Measurements from ENCODE around the gene CHRND.

The CHRND gene

DNA sequence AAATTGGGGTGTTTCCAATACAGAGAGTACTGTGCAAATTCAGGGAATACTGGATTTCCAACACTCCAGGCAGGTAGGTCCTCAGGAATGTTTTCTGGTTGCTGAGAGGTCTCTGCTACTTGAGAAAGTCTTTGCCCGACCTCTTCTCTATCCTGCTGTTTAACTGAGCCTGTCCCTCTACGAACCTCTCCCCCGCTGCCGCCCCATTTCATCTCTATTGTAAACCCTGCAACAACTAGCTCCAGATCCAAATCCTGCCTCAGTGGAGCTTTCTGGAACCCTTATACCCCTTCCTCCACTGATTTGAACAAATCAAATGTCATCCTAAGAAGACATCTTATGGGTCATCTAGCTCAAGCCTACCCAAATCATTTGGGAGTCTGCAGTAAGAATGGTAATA is 25.8 kb downstream of the CHRND start:
- Histone ChIP-seq H3K9me3 (ENCODE audit: control insufficient read depth, insufficient read depth, low read depth, low read length) (no peaks in the 10 kb centered on the region), H3K4me1 (ENCODE audit: control insufficient read depth, insufficient read depth, low read length) (no peaks in the 10 kb centered on the region), H3K4me3 (ENCODE audit: low read depth, low read length) (no peak overlapping the region), H3K36me3 (ENCODE audit: control insufficient read depth in 2 of 2, insufficient read depth in 1 of 2, low read length in 2 of 2) (peaks cover 13 to 51% of the 10 kb centered on the region in 2 experiments; a peak in 2 of 3 replicates), H3K27ac (ENCODE audit: extremely low read depth, low read depth, low read length) (no peak overlapping the region)
- TF ChIP-seq, protein P1, sequence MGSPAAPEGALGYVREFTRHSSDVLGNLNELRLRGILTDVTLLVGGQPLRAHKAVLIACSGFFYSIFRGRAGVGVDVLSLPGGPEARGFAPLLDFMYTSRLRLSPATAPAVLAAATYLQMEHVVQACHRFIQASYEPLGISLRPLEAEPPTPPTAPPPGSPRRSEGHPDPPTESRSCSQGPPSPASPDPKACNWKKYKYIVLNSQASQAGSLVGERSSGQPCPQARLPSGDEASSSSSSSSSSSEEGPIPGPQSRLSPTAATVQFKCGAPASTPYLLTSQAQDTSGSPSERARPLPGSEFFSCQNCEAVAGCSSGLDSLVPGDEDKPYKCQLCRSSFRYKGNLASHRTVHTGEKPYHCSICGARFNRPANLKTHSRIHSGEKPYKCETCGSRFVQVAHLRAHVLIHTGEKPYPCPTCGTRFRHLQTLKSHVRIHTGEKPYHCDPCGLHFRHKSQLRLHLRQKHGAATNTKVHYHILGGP (tag by site-specific recombination; IDR thresholded peaks at IDR 0.05) = no peak
- TF ChIP-seq ZBTB21 (tag by site-specific recombination; IDR thresholded peaks at IDR 0.05) (no peak), ZNF19 (tag by site-specific recombination; IDR thresholded peaks at IDR 0.05; ENCODE audit: low read depth) (no peak)
- CTCF ChIA-PET = interaction anchor here (0.6 kb wide), 1 partner anchor 775 kb away, joined by 4 read pairs; no protein-coding TSS in a partner anchor
- POLR2A ChIA-PET = no interaction called here

DNA sequence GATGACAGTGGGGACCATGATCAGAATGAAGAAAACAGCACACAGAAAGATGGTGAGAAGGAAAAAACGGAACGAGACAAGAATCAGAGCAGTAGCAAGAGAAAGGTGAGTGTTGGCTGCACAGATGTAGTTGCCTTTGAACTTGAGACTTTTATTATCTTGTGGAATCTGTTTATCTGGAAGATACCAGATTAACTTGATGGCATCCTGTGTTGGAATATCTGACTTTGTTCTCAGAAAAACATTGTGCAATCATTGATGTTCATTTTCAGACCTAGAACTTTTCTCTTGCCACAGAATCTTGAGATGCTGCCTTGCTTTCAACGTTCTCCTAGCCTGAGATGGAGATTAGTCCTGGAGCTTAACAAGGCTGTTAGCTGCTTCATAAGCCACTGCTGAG is 30.5 kb downstream of the CHRND start:
- H3K36me3 ChIP-seq (ENCODE audit: control insufficient read depth in 2 of 2, insufficient read depth in 1 of 2, low read length in 2 of 2) = peaks cover 36 to 83% of the 10 kb centered on the region in 2 experiments
- ChIA-PET POLR2A (interaction anchor here (0.6 kb wide), 1 partner anchor 10 kb away, joined by 4 read pairs; no protein-coding TSS in a partner anchor), CTCF (no interaction called here)

More for the DNA sequence above, 30.5 kb downstream of the CHRND start:
- TF ChIP-seq ZNF585B (tag by site-specific recombination; IDR thresholded peaks at IDR 0.05) = no peak
- TF ChIP-seq, protein P2, sequence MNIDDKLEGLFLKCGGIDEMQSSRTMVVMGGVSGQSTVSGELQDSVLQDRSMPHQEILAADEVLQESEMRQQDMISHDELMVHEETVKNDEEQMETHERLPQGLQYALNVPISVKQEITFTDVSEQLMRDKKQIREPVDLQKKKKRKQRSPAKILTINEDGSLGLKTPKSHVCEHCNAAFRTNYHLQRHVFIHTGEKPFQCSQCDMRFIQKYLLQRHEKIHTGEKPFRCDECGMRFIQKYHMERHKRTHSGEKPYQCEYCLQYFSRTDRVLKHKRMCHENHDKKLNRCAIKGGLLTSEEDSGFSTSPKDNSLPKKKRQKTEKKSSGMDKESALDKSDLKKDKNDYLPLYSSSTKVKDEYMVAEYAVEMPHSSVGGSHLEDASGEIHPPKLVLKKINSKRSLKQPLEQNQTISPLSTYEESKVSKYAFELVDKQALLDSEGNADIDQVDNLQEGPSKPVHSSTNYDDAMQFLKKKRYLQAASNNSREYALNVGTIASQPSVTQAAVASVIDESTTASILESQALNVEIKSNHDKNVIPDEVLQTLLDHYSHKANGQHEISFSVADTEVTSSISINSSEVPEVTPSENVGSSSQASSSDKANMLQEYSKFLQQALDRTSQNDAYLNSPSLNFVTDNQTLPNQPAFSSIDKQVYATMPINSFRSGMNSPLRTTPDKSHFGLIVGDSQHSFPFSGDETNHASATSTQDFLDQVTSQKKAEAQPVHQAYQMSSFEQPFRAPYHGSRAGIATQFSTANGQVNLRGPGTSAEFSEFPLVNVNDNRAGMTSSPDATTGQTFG (tag by site-specific recombination; IDR thresholded peaks at IDR 0.05; ENCODE audit: borderline replicate concordance) = no peak
- no peak for TF ChIP-seq ZNF629 (tag by site-specific recombination; IDR thresholded peaks at IDR 0.05)
- TF ChIP-seq, protein P3, sequence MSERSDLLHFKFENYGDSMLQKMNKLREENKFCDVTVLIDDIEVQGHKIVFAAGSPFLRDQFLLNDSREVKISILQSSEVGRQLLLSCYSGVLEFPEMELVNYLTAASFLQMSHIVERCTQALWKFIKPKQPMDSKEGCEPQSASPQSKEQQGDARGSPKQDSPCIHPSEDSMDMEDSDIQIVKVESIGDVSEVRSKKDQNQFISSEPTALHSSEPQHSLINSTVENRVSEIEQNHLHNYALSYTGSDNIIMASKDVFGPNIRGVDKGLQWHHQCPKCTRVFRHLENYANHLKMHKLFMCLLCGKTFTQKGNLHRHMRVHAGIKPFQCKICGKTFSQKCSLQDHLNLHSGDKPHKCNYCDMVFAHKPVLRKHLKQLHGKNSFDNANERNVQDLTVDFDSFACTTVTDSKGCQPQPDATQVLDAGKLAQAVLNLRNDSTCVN (tag by site-specific recombination; optimal IDR thresholded peaks at IDR 0.05) = no peak
- no peak for TF ChIP-seq ZNF10 (tag by site-specific recombination; IDR thresholded peaks at IDR 0.05)
- no peak for TF ChIP-seq ZNF558 (tag by site-specific recombination; IDR thresholded peaks at IDR 0.05)
- no peak for TF ChIP-seq ZNF202 (tag by site-specific recombination; IDR thresholded peaks at IDR 0.05; ENCODE audit: borderline replicate concordance)
- TF ChIP-seq ZNF335 (tag by site-specific recombination; conservative IDR thresholded peaks at IDR 0.05) = no peak
- no peak for TF ChIP-seq ZNF292 (tag by site-specific recombination; IDR thresholded peaks at IDR 0.05; ENCODE audit: borderline replicate concordance, low read depth)
- no peak for TF ChIP-seq ZNF600 (tag by site-specific recombination; IDR thresholded peaks at IDR 0.05)
- TF ChIP-seq, protein P4, sequence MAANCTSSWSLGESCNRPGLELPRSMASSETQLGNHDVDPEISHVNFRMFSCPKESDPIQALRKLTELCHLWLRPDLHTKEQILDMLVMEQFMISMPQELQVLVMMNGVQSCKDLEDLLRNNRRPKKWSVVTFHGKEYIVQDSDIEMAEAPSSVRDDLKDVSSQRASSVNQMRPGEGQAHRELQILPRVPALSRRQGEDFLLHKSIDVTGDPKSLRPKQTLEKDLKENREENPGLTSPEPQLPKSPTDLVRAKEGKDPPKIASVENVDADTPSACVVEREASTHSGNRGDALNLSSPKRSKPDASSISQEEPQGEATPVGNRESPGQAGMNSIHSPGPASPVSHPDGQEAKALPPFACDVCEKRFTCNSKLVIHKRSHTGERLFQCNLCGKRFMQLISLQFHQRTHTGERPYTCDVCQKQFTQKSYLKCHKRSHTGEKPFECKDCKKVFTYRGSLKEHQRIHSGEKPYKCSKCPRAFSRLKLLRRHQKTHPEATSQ (tag by site-specific recombination; IDR thresholded peaks at IDR 0.05) = no peak
- TF ChIP-seq ZNF76 (tag by site-specific recombination; IDR thresholded peaks at IDR 0.05; ENCODE audit: borderline replicate concordance, low read depth) = no peak
- TF ChIP-seq, protein P5, sequence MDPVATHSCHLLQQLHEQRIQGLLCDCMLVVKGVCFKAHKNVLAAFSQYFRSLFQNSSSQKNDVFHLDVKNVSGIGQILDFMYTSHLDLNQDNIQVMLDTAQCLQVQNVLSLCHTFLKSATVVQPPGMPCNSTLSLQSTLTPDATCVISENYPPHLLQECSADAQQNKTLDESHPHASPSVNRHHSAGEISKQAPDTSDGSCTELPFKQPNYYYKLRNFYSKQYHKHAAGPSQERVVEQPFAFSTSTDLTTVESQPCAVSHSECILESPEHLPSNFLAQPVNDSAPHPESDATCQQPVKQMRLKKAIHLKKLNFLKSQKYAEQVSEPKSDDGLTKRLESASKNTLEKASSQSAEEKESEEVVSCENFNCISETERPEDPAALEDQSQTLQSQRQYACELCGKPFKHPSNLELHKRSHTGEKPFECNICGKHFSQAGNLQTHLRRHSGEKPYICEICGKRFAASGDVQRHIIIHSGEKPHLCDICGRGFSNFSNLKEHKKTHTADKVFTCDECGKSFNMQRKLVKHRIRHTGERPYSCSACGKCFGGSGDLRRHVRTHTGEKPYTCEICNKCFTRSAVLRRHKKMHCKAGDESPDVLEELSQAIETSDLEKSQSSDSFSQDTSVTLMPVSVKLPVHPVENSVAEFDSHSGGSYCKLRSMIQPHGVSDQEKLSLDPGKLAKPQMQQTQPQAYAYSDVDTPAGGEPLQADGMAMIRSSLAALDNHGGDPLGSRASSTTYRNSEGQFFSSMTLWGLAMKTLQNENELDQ (tag by site-specific recombination; IDR thresholded peaks at IDR 0.05; ENCODE audit: low read depth) = no peak
- TF ChIP-seq, protein P6, sequence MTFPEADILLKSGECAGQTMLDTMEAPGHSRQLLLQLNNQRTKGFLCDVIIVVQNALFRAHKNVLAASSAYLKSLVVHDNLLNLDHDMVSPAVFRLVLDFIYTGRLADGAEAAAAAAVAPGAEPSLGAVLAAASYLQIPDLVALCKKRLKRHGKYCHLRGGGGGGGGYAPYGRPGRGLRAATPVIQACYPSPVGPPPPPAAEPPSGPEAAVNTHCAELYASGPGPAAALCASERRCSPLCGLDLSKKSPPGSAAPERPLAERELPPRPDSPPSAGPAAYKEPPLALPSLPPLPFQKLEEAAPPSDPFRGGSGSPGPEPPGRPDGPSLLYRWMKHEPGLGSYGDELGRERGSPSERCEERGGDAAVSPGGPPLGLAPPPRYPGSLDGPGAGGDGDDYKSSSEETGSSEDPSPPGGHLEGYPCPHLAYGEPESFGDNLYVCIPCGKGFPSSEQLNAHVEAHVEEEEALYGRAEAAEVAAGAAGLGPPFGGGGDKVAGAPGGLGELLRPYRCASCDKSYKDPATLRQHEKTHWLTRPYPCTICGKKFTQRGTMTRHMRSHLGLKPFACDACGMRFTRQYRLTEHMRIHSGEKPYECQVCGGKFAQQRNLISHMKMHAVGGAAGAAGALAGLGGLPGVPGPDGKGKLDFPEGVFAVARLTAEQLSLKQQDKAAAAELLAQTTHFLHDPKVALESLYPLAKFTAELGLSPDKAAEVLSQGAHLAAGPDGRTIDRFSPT (tag by site-specific recombination; IDR thresholded peaks at IDR 0.05) = no peak
- TF ChIP-seq ZNF610 (tag by site-specific recombination; IDR thresholded peaks at IDR 0.05; ENCODE audit: borderline replicate concordance) = no peak
- Histone ChIP-seq H3K4me1 (ENCODE audit: control insufficient read depth, insufficient read depth, low read length) (no peaks in the 10 kb centered on the region), H3K4me3 (ENCODE audit: low read depth, low read length) (no peak overlapping the region), H3K27ac (ENCODE audit: extremely low read depth, low read depth, low read length) (no peak overlapping the region), H3K9me3 (ENCODE audit: control insufficient read depth, insufficient read depth, low read depth, low read length) (no peaks in the 10 kb centered on the region)
